H1 (cell line): ENCODE data around the gene LHFPL2. TPM values are rescaled to one million over a fixed set of nuclear protein-coding genes. Genes with fewer than 3 reads are reported as not detected.

Experiments used
- CTCF ChIA-PET: fragments of 300-600 bp; sonication (Branson Sonifier 250); formaldehyde crosslinking; loops from one replicate; lab custom pipeline; 2021; ENCODE audit not compliant: partially characterized antibody; lab: Charles Lee
- POLR2A ChIA-PET: fragments of 300-600 bp; sonication (Branson Sonifier 250); formaldehyde crosslinking; loops from one replicate; lab custom pipeline; 2021; ENCODE audit warnings: inconsistent platforms; ENCODE audit not compliant: partially characterized antibody; lab: Charles Lee
- DNase-seq, 2 experiments: peaks; one replicate each; pipeline versions ENCODE4 v3.0.0 to v3.0.0-alpha.2; 2010 to 2022; ENCODE audit warnings: low spot score in 2 of 2, low read depth in 1 of 2, mixed read lengths in 1 of 2
- FAIRE-seq: peaks from 2 replicates; lab custom pipeline; 2011; peaks lifted over from hg19 to GRCh38; lab: Jason Lieb, UNC
- H2AFZ ChIP-seq: 2 replicates; pipeline ENCODE4 v1.8.1; 2012; ENCODE audit warnings: low read length, inconsistent platforms
- H2AK5ac ChIP-seq: 2 replicates; pipeline ENCODE4 v1.6.1; 2013; ENCODE audit warnings: low read depth, low read length
- H2BK120ac ChIP-seq: replicated peaks from 2 replicates; pipeline ENCODE3; 2013; ENCODE audit warnings: low read depth, low read length, inconsistent platforms
- H2BK12ac ChIP-seq: 2 replicates; pipeline ENCODE4 v1.6.1; 2013; ENCODE audit warnings: low read depth, low read length
- H2BK15ac ChIP-seq: 2 replicates; pipeline ENCODE4 v1.6.1; 2013; ENCODE audit warnings: low read length
- H2BK20ac ChIP-seq: 2 replicates; pipeline ENCODE4 v1.6.1; 2013; ENCODE audit warnings: low read length
- H2BK5ac ChIP-seq: 2 replicates; pipeline ENCODE4 v1.6.1; 2013; ENCODE audit warnings: low read depth, low read length
- H3K14ac ChIP-seq: 2 replicates; pipeline ENCODE4 v1.6.1; 2013; ENCODE audit warnings: inconsistent platforms; ENCODE audit not compliant: insufficient read length
- H3K18ac ChIP-seq: 2 replicates; pipeline ENCODE4 v1.6.1; 2013; ENCODE audit warnings: low read length; ENCODE audit errors: extremely low read depth
- H3K23ac ChIP-seq: 2 replicates; pipeline ENCODE4 v1.6.1; 2013; ENCODE audit warnings: inconsistent platforms; ENCODE audit not compliant: insufficient read length
- H3K23me2 ChIP-seq: 2 replicates; pipeline ENCODE4 v1.6.1; 2013; ENCODE audit warnings: low read depth, low read length
- H3K27ac ChIP-seq: 2 replicates; pipeline ENCODE4 v1.6.1; 2011; ENCODE audit warnings: low read depth, low read length, inconsistent platforms
- H3K27me3 ChIP-seq, 4 experiments: replicated peaks in 1 of 4; 1 replicate in 1 of 4; 2 replicates in 3 of 4; pipeline versions ENCODE4 v1.6.1 to v1.8.1; 2011 to 2013; ENCODE audit warnings: low read length in 3 of 4, mild to moderate bottlenecking in 3 of 4, inconsistent platforms in 2 of 4, mixed read lengths in 2 of 4, moderate library complexity in 1 of 4; ENCODE audit not compliant: control insufficient read depth in 3 of 4, insufficient read depth in 3 of 4; ENCODE audit errors: extremely low read depth in 1 of 4
- H3K36me3 ChIP-seq, 4 experiments: 2 replicates each; pipeline versions ENCODE4 v1.6.1 to v1.8.1; 2011 to 2013; ENCODE audit warnings: mild to moderate bottlenecking in 4 of 4, low read length in 3 of 4, moderate library complexity in 2 of 4, control low read depth in 1 of 4, inconsistent platforms in 1 of 4; ENCODE audit not compliant: insufficient read depth in 4 of 4, control insufficient read depth in 2 of 4
- H3K4ac ChIP-seq: replicated peaks from 2 replicates; pipeline ENCODE3; 2013; ENCODE audit warnings: low read length, low read depth, mixed read lengths, inconsistent platforms; ENCODE audit not compliant: insufficient read length
- H3K4me1 ChIP-seq, 4 experiments: replicated peaks in 1 of 4; 1 replicate in 1 of 4; 2 replicates in 3 of 4; pipeline versions ENCODE4 v1.6.1 to v1.8.1; 2011 to 2013; ENCODE audit warnings: low read length in 3 of 4, inconsistent platforms in 2 of 4, mixed read lengths in 1 of 4; ENCODE audit not compliant: insufficient read depth in 4 of 4, control insufficient read depth in 3 of 4
- H3K4me2 ChIP-seq, 2 experiments: 2 replicates each; pipeline versions ENCODE4 v1.6.1 to v1.8.1; 2011 to 2013; ENCODE audit warnings: low read depth in 2 of 2, low read length in 2 of 2, control low read depth in 1 of 2, inconsistent platforms in 1 of 2, mild to moderate bottlenecking in 1 of 2; ENCODE audit not compliant: insufficient read depth in 1 of 2
- H3K4me3 ChIP-seq, 4 experiments: fragments of 200-600, 300-600 bp in 1 of 4; sonication (generic), shearing (Covaris generic), sonication (Bioruptor Twin) in 1 of 4; 2 replicates each; pipeline versions ENCODE4 v1.5.1 to v1.8.1; 2011 to 2016; ENCODE audit warnings: low read length in 4 of 4, low read depth in 3 of 4, control low read depth in 2 of 4, inconsistent platforms in 2 of 4, mild to moderate bottlenecking in 2 of 4, mixed read lengths in 1 of 4, moderate library complexity in 1 of 4; ENCODE audit not compliant: insufficient read depth in 2 of 4; ENCODE audit errors: extremely low read depth in 1 of 4
- H3K56ac ChIP-seq: replicated peaks from 2 replicates; pipeline ENCODE3; 2013; ENCODE audit warnings: low read depth, mild to moderate bottlenecking, mixed read lengths, low read length, inconsistent platforms; ENCODE audit not compliant: insufficient read length
- H3K79me1 ChIP-seq: 2 replicates; pipeline ENCODE4 v1.6.1; 2013; ENCODE audit warnings: low read depth, low read length, control low read depth
- H3K79me2 ChIP-seq, 2 experiments: 2 replicates each; pipeline versions ENCODE4 v1.6.1 to v1.8.1; 2012 to 2013; ENCODE audit warnings: low read length in 2 of 2, mild to moderate bottlenecking in 2 of 2, inconsistent platforms in 1 of 2; ENCODE audit not compliant: insufficient read depth in 2 of 2, control insufficient read depth in 1 of 2
- H3K9ac ChIP-seq, 4 experiments: replicated peaks in 1 of 4; 1 replicate in 1 of 4; 2 replicates in 3 of 4; pipeline versions ENCODE4 v1.6.1 to v1.8.1; 2011 to 2013; ENCODE audit warnings: low read depth in 3 of 4, low read length in 3 of 4, control low read depth in 2 of 4, mild to moderate bottlenecking in 2 of 4, moderate library complexity in 2 of 4, inconsistent platforms in 1 of 4; ENCODE audit errors: extremely low read depth in 1 of 4
- H3K9me3 ChIP-seq, 2 experiments: 2 replicates each; pipeline versions ENCODE4 v1.6.1 to v1.8.1; 2012 to 2013; ENCODE audit warnings: mild to moderate bottlenecking in 2 of 2, moderate library complexity in 2 of 2, control low read depth in 1 of 2, inconsistent platforms in 1 of 2, low read depth in 1 of 2, low read length in 1 of 2, mixed read lengths in 1 of 2; ENCODE audit not compliant: insufficient read depth in 2 of 2
- H4K20me1 ChIP-seq, 2 experiments: replicated peaks in 1 of 2; 2 replicates each; pipeline versions ENCODE3 to v1.8.1; 2011 to 2013; ENCODE audit warnings: inconsistent platforms in 2 of 2, low read length in 2 of 2, mild to moderate bottlenecking in 1 of 2; ENCODE audit not compliant: insufficient read depth in 2 of 2, control insufficient read depth in 1 of 2
- H4K5ac ChIP-seq: 2 replicates; pipeline ENCODE4 v1.6.1; 2013; ENCODE audit warnings: low read length, low read depth, mixed read lengths, inconsistent platforms; ENCODE audit not compliant: insufficient read length
- H4K8ac ChIP-seq: 2 replicates; pipeline ENCODE4 v1.8.0; 2013; ENCODE audit warnings: mild to moderate bottlenecking, moderate library complexity, low read length, inconsistent platforms; ENCODE audit not compliant: insufficient read depth; ENCODE audit errors: extremely low read depth
- H4K91ac ChIP-seq: replicated peaks from 2 replicates; pipeline ENCODE3; 2013; ENCODE audit warnings: low read length, mixed read lengths, inconsistent platforms; ENCODE audit not compliant: insufficient read length
- BCL11A ChIP-seq, 2 experiments: IDR thresholded peaks; one replicate each; pipeline ENCODE4 v1.6.1; 2011; ENCODE audit warnings: low read depth in 2 of 2, low read length in 2 of 2, mild to moderate bottlenecking in 2 of 2
- BRCA1 ChIP-seq: IDR thresholded peaks from 2 replicates; pipeline ENCODE4 v1.6.1; 2012; ENCODE audit warnings: low read depth, low read length, improper control_type of control experiment
- CBX8 ChIP-seq: fragments of 300-800, 300-1000 bp; sonication (generic); IDR thresholded peaks from 2 replicates; pipeline ENCODE4 v1.7.1; 2016; ENCODE audit warnings: low read depth, low read length, borderline replicate concordance
- CHD2 ChIP-seq: IDR thresholded peaks from 2 replicates; pipeline ENCODE4 v1.6.1; 2012; ENCODE audit warnings: low read length, improper control_type of control experiment
- CTBP2 ChIP-seq: IDR thresholded peaks from 2 replicates; pipeline ENCODE4 v1.7.0; 2011; ENCODE audit warnings: borderline replicate concordance, mild to moderate bottlenecking, moderate library complexity, mixed read lengths, low read length; ENCODE audit not compliant: insufficient read depth, insufficient read length
- FOSL1 ChIP-seq: IDR thresholded peaks from 2 replicates; pipeline ENCODE4 v1.6.1; 2011; ENCODE audit warnings: mild to moderate bottlenecking, low read depth, low read length, moderate library complexity; ENCODE audit not compliant: insufficient read depth
- JUND ChIP-seq: IDR thresholded peaks from 2 replicates; pipeline ENCODE4 v1.6.1; 2011; ENCODE audit warnings: mild to moderate bottlenecking, improper control_type of control experiment, low read length
- POU5F1 ChIP-seq: IDR thresholded peaks from 2 replicates; pipeline ENCODE4 v1.6.1; 2011; ENCODE audit warnings: low read depth, mild to moderate bottlenecking, low read length, moderate library complexity
- RNF2 ChIP-seq: fragments of 200-900, 300-1000 bp; sonication (generic); IDR thresholded peaks from 2 replicates; pipeline ENCODE4 v1.7.1; 2016; ENCODE audit warnings: borderline replicate concordance, low read depth, mild to moderate bottlenecking, antibody characterized with exemption, low read length; ENCODE audit not compliant: poor library complexity, severe bottlenecking; ENCODE audit errors: missing control alignments
- RXRA ChIP-seq: IDR thresholded peaks from 2 replicates; pipeline ENCODE4 v1.6.1; 2011; ENCODE audit warnings: low read depth, mild to moderate bottlenecking, low read length, moderate library complexity; ENCODE audit not compliant: insufficient read depth
- SIX5 ChIP-seq: IDR thresholded peaks from 2 replicates; pipeline ENCODE4 v1.6.1; 2011; ENCODE audit warnings: mild to moderate bottlenecking, low read depth, low read length
- SP4 ChIP-seq: IDR thresholded peaks from 2 replicates; pipeline ENCODE4 v1.6.1; 2012; ENCODE audit warnings: low read length, inconsistent platforms
- TBP ChIP-seq: IDR thresholded peaks from 2 replicates; pipeline ENCODE4 v1.6.1; 2011; ENCODE audit warnings: low read depth, low read length, improper control_type of control experiment
- WGBS, 2 experiments: shearing (Covaris generic) in 1 of 2; methylation state at CpG; one replicate each; pipeline versions ENCODE4 v1.1.6 to v1.1.7; 2013 to 2015; ENCODE audit warnings: low lambda C conversion rate in 2 of 2, mixed read lengths in 2 of 2, inconsistent platforms in 1 of 2, low coverage in 1 of 2, missing lambda C conversion rate in 1 of 2; ENCODE audit not compliant: insufficient replicate concordance in 2 of 2, insufficient coverage in 1 of 2, insufficient read length in 1 of 2; ENCODE audit errors: extremely low coverage in 1 of 2, missing lambda C conversion rate in 1 of 2; 5-methylcytosine and 5-hydroxymethylcytosine counted together
- polyA plus RNA-seq, 7 experiments: library from polyadenylated mRNA; depleted of rRNA in 3 of 7; stranded (reverse) in 5 of 7; unstranded in 2 of 7; fragments of >200 nt in 5 of 7; fragments of 200-250 nt in 2 of 7; gene quantifications; 1 replicate in 5 of 7; 2 replicates in 1 of 7; 4 replicates in 1 of 7; pipeline versions ENCODE4 v1.2.1 to v1.2.3, GENCODE V29; 2011 to 2013; ENCODE audit warnings: missing spikeins in 2 of 7, mixed read lengths in 2 of 7
- total RNA-seq: library from RNA; stranded (reverse); fragmentation: NEBNext Ultra II Directional; extraction: Animal tissue kit (Norgen Biotek cat#: 25700); gene quantifications from 2 replicates; pipeline ENCODE4 v1.2.1, GENCODE V29; 2021
- TF ChIP-seq, protein P1 (sequence below): IDR thresholded peaks from 2 replicates; pipeline ENCODE4 v1.6.1; 2011; ENCODE audit warnings: low read depth, mild to moderate bottlenecking, low read length; ENCODE audit not compliant: insufficient read depth

Gene LHFPL2
- total and polyA plus RNA-seq, 2 of the 8 experiments (the other 6 are each of a cell fraction or from before 2014, with no cell fraction given) = 9.6 to 43.0 TPM

DNA sequence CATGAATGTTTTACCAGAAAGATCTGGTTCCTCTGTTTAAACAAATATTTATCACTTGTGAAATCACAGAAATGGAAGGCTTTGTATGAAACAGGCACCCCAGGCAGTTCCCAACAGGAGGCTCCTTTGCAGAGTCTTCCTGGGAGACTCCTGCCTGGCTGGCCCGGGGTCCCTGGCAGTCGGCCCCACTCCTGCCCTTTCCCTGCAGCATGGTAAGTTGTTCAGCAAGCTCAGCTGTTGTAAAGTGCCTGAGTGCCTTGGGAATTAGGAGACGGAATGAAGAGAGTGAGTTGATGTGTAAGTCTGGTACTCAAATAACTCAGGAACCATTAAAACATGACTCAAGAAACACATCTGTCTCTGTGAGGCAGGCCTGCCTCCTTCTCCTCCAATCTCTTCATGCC, 17.5 kb upstream of the LHFPL2 start:
- Histone ChIP-seq H2BK5ac (no peak overlapping the region), H3K9ac (no peak overlapping the region), H3K23ac (no peak overlapping the region), H3K18ac (no peak overlapping the region), H3K27me3 (no peaks in the 10 kb centered on the region), H3K56ac (no peak overlapping the region), H4K8ac (no peak overlapping the region), H3K4me3 (no peak overlapping the region), H4K5ac (no peak overlapping the region), H4K20me1 (no peaks in the 10 kb centered on the region), H2AK5ac (no peak overlapping the region), H3K27ac (no peak overlapping the region), H3K79me1 (no peaks in the 10 kb centered on the region), H3K23me2 (no peaks in the 10 kb centered on the region), H3K9me3 (no peaks in the 10 kb centered on the region), H4K91ac (no peak overlapping the region), H2AFZ (peak overlapping the region; percentile 62), H3K36me3 (no peaks in the 10 kb centered on the region), H2BK120ac (no peak overlapping the region), H3K79me2 (no peaks in the 10 kb centered on the region), H3K4me1 (peaks cover 0 to 2% (median 0%) of the 10 kb centered on the region in 4 experiments; a peak in 1 of 7 replicates), H2BK20ac (0 out of 2 replicates have a peak overlapping the region, but pooled peaks have one; percentile 11), H2BK12ac (no peak overlapping the region), H3K4me2 (no peak overlapping the region), H3K4ac (no peak overlapping the region), H3K14ac (no peak overlapping the region), H2BK15ac (no peak overlapping the region)
- FAIRE-seq = no peak
- ChIA-PET POLR2A (interaction anchor here (3.2 kb wide), 1 partner anchor 17 kb away, joined by 11 read pairs; the partner anchor contains the start of gene LHFPL2), CTCF (interaction anchor here (0.9 to 2.2 kb wide), 3 partner anchors 10 to 132 kb away, joined by 3 to 5 read pairs (median 3); no protein-coding TSS in a partner anchor)
- DNase-seq = no peak
- WGBS, 2 experiments = 88% methylated on average over 3 of the region's 3 CpGs; no CpG with 5 or more reads in 1 of the 2 experiments
- TF ChIP-seq CBX8 = no peak
- no peak for TF ChIP-seq POU5F1
- no peak for TF ChIP-seq CHD2
- TF ChIP-seq SP4 = no peak
- no peak for TF ChIP-seq BRCA1
- TF ChIP-seq BCL11A (IDR thresholded peaks at IDR 0.05; ENCODE audit: low read depth in 2 of 2, low read length in 2 of 2) = no peak
- no peak for TF ChIP-seq FOSL1
- no peak for TF ChIP-seq RNF2
- TF ChIP-seq CTBP2 = no peak
- no peak for TF ChIP-seq JUND
- no peak for TF ChIP-seq TBP
- TF ChIP-seq, protein P1, sequence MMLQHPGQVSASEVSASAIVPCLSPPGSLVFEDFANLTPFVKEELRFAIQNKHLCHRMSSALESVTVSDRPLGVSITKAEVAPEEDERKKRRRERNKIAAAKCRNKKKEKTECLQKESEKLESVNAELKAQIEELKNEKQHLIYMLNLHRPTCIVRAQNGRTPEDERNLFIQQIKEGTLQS = no peak
- TF ChIP-seq SIX5 = no peak
- no peak for TF ChIP-seq RXRA
